ACHN (cell line): ENCODE results near the gene ARMCX5.
A peak's percentile ranks its signal among the peaks of the same experiment; 100 is the strongest.

Experiments
- DNase-seq: peaks from one replicate; pipeline ENCODE4 v3.0.0-alpha.2; 2015
- in situ Hi-C: cut with HindIII; loops from 2 replicates; pipeline ENCODE4 v1.10.0; 2017; ENCODE audit warnings: low sequenced_read_pairs, low pct_ligation_motif_present, low pct_unique_long_range_greater_than_20kb

The ARMCX5 gene

DNA sequence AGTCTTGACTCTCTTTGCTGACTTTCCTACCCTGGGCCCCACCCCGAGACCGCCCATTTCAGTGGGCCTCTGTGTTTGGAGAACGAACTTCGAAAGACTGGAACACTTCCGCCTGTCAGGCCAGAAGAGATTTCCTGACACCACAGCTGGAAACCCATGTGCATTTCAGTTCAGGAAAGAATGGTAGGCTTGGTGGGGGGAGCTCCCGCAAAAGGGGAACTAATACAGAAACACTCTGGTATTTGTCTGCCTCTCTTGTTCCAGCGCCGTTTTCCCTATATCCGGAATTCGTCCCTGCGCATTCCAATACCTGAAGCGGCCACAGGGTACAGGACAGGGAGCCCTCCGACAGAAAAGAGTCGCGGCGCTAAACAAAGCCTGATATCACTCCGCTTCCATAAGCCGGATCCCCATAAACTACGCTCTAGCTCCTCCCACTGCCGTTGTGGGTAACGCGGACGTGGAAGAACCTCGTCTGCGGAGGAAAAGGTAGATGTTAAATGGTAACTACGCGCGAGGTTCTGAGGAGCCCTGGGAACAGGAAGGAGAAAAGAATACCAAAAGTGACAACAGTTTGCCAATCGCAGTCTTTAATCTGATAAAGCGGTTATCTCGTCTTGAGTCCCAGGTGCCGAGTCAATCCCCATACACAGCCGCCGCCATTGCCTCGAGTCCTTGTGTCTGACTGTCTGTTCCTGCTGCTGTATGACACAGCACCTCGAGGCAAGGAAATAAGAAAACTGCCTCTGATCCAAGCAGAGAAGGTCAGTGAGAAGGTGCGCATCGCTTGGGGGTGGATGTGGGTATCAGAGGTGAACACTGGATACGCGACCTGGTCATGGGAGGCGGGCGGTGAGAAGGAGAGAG is at the start of gene ARMCX5:
Gene ARMCX5, plus strand, starts transcription at position 432 of the 867 bp plus-strand sequence. CDS start 2,627 bp downstream, outside the sequence.
- in situ Hi-C loops: no loop called here
- peak; percentile 80 for DNase-seq

GRCh38 chrX:102558607-102559006 is 40.7 kb upstream of the ARMCX5 start:
- DNase-seq: no peak
- in situ Hi-C loops: no loop called here

DNA sequence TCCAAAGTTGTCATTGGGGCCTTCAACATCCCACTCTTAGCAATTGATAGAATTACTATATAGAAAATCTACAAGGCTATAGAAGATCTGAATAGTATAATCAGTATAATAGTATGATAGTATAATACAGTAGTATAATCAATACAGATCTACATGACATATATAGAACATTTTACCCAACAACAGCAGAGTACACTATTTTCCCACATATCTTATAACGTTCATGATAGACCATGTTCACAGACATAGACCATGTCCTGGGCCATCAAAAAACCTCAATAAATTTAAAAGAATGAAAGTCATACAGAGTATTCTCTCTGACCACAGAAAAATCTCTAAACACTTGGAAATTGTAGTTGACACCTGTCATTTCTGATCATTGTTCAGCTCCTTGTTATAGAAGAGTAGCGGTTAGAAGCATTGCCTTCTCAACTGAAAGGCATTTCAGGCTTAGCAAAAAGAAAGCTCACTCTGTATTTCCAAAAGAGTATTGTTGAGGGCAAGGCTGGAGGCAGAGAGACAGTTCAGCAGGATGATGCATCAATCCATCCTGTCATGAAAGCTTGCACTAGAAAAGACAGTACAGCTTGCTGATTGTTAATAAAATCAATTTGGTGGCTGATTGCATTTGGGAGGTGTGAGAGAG is 38.8 kb upstream of the ARMCX5 start:
- DNase-seq: no peak
- in situ Hi-C loops: no loop called here

GRCh38 chrX:102580891-102581290 is 18.4 kb upstream of the ARMCX5 start:
- DNase-seq: no peak
- in situ Hi-C loops: no loop called here

DNA sequence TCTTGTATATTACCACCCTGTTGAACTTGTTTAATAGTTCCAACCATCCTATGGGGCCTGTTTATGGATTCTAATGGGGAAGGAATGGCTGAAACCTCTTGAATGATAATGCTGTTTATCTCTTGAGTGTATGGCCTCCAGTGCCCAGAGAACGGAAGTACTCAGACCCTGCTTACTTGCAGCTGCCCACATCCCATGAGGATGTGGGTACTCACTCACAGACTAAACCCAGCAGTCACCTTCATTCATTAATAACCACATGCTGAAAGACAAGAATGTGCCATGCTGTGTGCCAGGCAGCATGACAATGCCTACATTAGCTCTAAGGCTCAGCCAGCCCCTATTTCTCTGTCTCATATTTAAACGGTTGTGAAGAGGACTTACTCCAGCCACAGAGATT is 5.9 kb upstream of the ARMCX5 start:
- DNase-seq: no peak
- in situ Hi-C loops: no loop called here

- in situ Hi-C loops: no loop called here
Observed at GRCh38 chrX:102599951-102600579, 750 bp downstream of the ARMCX5 start.

DNA sequence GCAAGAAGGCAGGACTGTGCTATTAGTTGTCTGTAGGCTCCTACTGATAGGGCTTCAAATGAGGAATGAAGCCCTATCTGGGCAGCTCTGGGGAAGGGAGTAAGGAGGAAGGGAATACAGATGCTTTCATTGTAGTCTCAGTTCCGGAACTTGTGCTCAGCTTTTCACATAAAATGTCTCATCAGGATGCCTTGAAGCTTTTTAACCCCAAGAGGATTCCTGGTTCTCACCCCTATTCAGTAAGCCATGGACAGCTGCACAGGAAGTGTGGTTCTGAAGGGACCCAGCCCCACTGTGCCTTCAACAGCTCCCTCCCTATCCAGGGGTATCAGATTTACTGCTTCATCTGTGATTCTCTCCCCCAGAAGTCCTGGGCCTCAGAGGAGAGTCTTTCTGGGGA is 5.0 kb downstream of the ARMCX5 start:
- DNase-seq: no peak

More at GRCh38 chrX:102599951-102600579, 750 bp downstream of the ARMCX5 start:
- peak; percentile 0 for DNase-seq

GRCh38 chrX:102606115-102606514 is 6.8 kb downstream of the ARMCX5 start:
- in situ Hi-C loops: no loop called here
- DNase-seq: no peak

More for the DNA sequence above, 5.0 kb downstream of the ARMCX5 start:
- in situ Hi-C loops: no loop called here

DNA sequence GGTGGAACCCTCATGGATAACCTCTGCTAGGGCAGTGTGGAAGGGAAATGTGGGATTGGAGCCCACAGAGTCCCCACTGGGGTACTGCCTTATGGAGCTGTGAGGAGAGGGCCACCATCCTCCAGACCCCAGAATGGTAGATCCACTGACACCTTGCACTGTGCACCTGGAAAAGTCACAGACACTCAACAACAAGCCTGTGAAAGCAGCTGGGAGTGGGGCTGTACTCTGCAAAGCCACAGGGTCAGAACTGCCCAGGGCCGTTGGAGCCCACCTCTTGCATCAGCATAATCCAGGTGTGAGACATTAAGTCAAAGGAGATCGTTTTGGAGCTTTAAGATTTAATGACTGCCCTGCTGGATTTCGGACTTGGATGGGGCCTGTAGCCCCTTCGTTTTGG is 11.6 kb downstream of the ARMCX5 start:
- no peak for DNase-seq
- in situ Hi-C loops: no loop called here

- no peak for DNase-seq
- in situ Hi-C loops: no loop called here
Observed at GRCh38 chrX:102624105-102624504, 24.8 kb downstream of the ARMCX5 start.

DNA sequence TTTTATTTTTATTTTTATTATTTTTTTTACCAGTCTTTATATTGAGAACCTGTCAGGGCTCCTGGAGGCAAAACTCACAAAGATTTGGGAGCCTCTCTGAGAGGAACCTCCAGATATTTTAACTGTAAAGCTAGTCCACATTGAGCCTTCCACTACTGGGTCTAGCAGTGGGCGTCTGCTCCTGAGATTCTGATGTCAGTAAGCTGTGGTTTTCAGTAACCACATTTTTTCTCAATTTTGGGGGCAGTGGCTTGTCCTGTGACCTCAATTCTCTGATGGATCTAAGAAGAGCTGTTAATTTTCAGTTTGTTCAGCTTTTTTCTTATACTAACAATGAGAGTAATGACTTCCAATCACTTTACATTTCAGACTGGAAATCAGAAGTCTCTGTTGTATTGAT is 28.3 kb downstream of the ARMCX5 start:
- no peak for DNase-seq
- in situ Hi-C loops: no loop called here

GRCh38 chrX:102637561-102637960 is 38.2 kb downstream of the ARMCX5 start:
- in situ Hi-C loops: no loop called here

DNA sequence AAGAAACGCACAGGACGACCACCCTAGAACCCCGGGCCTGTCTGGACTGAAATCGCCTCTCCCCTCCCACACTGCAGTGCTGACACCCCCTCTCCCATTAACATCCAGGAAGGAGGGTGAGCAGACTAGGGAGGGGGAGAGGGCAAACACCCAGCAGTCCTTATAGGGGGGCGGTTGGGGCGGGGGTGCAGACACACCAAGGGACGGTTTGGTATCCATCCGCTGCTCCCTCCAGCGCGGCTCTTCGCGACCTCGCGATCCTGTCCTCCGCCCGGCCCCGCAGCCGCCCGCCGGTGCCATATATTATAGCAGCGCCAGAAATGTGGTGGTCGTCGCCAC is 51.6 kb downstream of the ARMCX5 start:
- in situ Hi-C loops: no loop called here
- DNase-seq: no peak

More at GRCh38 chrX:102637561-102637960, 38.2 kb downstream of the ARMCX5 start:
- DNase-seq: no peak

DNA sequence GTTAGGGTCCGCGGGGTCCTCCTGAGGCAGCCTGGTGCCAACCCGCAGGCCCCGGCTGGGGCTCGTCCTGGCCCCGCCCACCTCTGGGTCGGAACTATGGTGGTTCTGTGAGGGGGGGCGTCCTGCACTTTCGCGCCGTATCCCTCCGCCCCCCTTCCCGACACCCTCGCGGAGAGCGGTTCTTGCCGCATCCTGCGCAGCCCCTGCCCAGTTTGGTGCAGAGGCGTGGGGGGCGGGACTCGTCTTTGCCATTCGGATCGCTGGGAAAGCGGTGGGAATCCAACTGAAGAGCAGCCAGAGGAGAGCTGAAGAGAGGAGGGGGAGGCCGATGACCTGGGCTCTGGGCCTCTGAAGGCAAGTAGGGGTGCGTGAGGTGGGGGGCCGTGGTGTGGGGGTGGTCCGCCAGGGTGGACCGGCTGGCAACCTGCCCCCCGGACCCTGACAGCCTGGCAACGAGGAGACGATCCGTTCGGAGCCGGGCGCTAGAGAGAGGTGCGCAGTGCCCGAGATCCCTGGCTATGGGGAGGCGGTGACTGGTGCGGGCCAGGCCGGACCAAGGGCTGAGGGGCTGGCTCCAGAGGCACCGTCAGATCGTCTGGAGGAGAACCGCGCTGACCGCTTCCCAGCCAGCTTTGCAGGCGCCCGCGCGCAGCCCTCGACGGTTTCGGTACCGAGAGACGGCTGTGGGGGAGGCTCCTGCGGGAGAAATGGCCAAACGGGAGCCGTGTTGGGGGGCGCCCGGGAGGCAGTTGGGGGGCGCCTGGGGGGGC is 52.1 kb downstream of the ARMCX5 start, which contains the start of gene GPRASP1:
Gene GPRASP1, plus strand, starts transcription at position 242 of the 770 bp plus-strand sequence. CDS start 2,431 bp downstream, outside the sequence.
- in situ Hi-C loops: no loop called here
- DNase-seq: peak; percentile 9

DNA sequence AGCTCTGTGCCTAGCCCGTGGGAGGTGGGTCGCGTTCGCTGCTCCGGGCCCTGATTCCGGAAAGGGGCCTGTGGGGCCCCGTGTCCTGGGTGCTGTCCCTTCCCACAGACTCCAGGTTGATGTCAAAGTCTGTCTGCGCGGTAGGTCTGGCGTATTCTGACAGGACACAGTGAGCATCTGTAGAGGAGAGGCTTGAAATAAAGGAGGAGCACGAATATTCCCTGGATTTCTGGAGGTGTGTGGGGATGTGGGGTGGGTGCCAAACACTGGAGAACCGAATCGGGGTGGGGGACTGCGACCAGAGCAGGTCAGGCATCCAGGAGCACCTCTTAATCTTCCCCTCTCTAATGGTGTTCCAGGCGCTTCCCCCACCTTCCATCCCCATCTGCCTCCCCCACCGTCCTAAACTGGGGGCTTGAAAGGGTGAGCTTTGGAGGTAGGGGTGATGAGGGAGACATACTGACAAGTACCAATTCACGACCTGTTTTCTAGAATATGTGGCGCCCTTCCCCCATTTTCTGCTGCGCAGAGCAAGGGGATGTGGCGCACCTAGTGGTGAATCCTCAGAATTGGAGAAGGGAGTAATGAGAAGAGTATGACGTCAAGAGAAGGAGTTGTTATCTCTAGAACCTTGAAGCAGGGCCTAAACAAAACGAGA is 52.8 kb downstream of the ARMCX5 start:
- in situ Hi-C loops: no loop called here
- peak; percentile 32 for DNase-seq
